ENCODE measurements around the gene RNF5.
"Not testable (repeated sequence)": the region's sequence is repeated elsewhere in the genome, so short reads cannot be mapped to it uniquely, and the experiment has no call there.

RNF5 gene

GRCh38 chr6:32176476-32177182 lies 1.6 kb upstream of the RNF5 start:
- no peak for DNase-seq

- DNase-seq: peak; percentile 43
These were observed 920 bp upstream of the RNF5 start for GRCh38 chr6:32177183-32177787.

- no peak for DNase-seq
These were observed 589 bp downstream of the RNF5 start for GRCh38 chr6:32178547-32179440.

GRCh38 chr6:32179766-32180405 lies 1.7 kb downstream of the RNF5 start:
- DNase-seq: no peak

- no peak for DNase-seq
These were observed 3.0 kb downstream of the RNF5 start for GRCh38 chr6:32181148-32181702.

- DNase-seq: no peak
These were observed 3.8 kb downstream of the RNF5 start for GRCh38 chr6:32181915-32182529.

- DNase-seq: no peak
These were observed 4.4 kb downstream of the RNF5 start for GRCh38 chr6:32182555-32182981.

- DNase-seq: no peak
These were observed 4.8 kb downstream of the RNF5 start for GRCh38 chr6:32183030-32183429.

- DNase-seq: no peak
These were observed 5.4 kb downstream of the RNF5 start for GRCh38 chr6:32183483-32184083.

GRCh38 chr6:32184084-32184640 lies 6.0 kb downstream of the RNF5 start, which contains the start of gene AGER:
TSS of gene AGER (minus strand) at chr6:32184253. CDS start at chr6:32184222, 31 bp downstream.
- no peak for DNase-seq

- DNase-seq: not testable (repeated sequence)
These were observed 7.5 kb downstream of the RNF5 start for GRCh38 chr6:32185681-32186131.

- DNase-seq: not testable (repeated sequence)
These were observed 8.1 kb downstream of the RNF5 start for GRCh38 chr6:32186151-32186840.

GRCh38 chr6:32187009-32187709 lies 9.0 kb downstream of the RNF5 start:
- no peak for DNase-seq

- DNase-seq: not testable (repeated sequence)
These were observed 9.6 kb downstream of the RNF5 start for GRCh38 chr6:32187725-32188380.

- DNase-seq: no peak
These were observed 10.3 kb downstream of the RNF5 start for GRCh38 chr6:32188381-32189068.

- no peak for DNase-seq
These were observed 11.0 kb downstream of the RNF5 start for GRCh38 chr6:32189069-32189741.

- no peak for DNase-seq
These were observed 11.5 kb downstream of the RNF5 start for GRCh38 chr6:32189742-32190053.

Measured in NCI-H2081 treated with DMSO at 0.1 percent for 48 hours (cell line).